WTC11 (cell line): Measurements from ENCODE around the gene NAA80.

Experiments
- ATF1 ChIP-seq: sonication (generic); formaldehyde crosslinking; IDR thresholded peaks from 2 replicates; pipeline ENCODE4 v1.8.1; 2023; ENCODE audit warnings: mild to moderate bottlenecking, moderate library complexity, missing genetic modification reagents
- FOXK1 ChIP-seq: sonication (generic); formaldehyde crosslinking; IDR thresholded peaks from 2 replicates; pipeline ENCODE4 v1.8.0; 2022; ENCODE audit warnings: mild to moderate bottlenecking, moderate library complexity, missing genetic modification reagents
- RELA ChIP-seq: sonication (generic); formaldehyde crosslinking; IDR thresholded peaks from 2 replicates; pipeline ENCODE4 v1.8.1; 2022; ENCODE audit warnings: missing genetic modification reagents, mild to moderate bottlenecking, borderline replicate concordance
- ZNF263 ChIP-seq: sonication (generic); formaldehyde crosslinking; IDR thresholded peaks from 2 replicates; pipeline ENCODE4 v1.8.1; 2022; ENCODE audit warnings: low read depth, mild to moderate bottlenecking, moderate library complexity, missing genetic modification reagents

DNA sequence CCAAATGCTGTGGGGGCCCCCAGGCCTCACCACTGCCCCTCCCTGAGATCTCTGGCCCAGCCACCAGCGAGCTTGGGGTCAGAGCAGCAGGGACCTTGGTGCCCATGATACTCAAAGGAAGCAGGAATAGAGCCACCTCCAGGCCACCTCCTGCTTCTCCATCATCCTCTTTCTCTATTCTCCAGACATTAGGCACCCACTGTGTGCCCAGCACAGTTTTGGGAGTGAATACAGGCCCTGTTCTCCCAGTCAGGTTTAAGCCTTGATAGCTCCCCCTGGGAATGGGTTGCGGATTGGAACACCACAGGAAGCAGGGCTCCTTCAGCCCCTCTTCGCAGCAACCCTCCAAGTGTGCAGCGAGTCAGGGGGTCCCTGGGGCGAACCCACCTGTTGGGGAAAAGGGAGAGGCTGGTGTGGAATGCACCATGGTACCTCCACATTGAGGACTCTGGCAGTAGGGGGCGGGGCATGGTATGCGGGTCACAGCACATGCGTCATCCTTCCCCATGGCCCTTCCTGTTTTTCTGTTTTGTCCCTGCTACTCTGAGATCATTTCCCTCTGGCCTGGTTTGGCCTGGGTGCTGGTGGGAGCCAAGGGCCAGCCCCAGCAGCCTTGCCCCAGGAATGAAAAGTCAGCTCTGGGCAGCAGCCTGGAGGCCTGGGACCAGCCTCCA lies 44.5 kb downstream of the NAA80 start:
- TF ChIP-seq RELA (CRISPR knock-in tag) (no peak), ATF1 (CRISPR knock-in tag) (no peak), FOXK1 (CRISPR knock-in tag) (no peak), ZNF263 (CRISPR knock-in tag) (no peak)
